LHCN-M2 (cell line): Measurements from ENCODE around the gene SCN9A. TPM values are rescaled to one million over a fixed set of nuclear protein-coding genes. Genes with fewer than 3 reads are reported as not detected.
A peak's percentile ranks its signal among the peaks of the same experiment; 100 is the strongest.
"Not testable (repeated sequence)": the region's sequence is repeated elsewhere in the genome, so short reads cannot be mapped to it uniquely, and the experiment has no call there.

Experiments
- DNase-seq: peaks from one replicate; pipeline ENCODE4 v3.0.0-alpha.2; 2012; ENCODE audit warnings: low read depth
- total RNA-seq: library from RNA; depleted of rRNA; stranded (reverse); fragments of >200 nt; gene quantifications from 2 replicates; pipeline ENCODE4 v1.2.3, GENCODE V29; 2014

The SCN9A gene
- total RNA-seq, 1 experiment from 2014 or later, result 1.1 TPM

DNA sequence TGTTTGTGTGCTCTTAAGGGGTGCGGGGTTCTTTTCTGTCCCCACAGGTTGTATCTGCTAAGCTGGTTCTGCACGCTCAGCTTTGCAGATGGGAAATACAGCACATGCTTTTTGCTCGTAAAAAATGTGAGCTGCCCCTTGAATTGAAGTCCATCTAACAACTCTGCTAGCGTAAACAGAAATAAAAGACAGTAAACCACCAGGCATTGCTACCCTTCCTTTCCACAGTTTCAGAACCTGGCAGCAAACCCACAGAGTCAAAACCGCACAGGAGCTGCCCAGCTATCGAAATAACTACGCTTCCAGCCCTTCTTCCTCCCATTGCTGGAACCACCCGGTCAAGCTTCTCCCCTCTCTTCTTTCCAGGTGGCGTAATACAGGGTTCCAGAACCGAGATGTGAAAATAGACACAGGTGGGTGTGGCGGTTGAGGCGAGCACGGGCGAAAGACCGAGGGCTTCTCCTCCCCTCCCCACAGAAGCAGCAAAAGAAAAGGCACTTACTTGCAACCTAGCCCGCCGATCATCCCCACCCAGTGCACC lies 479 bp downstream of the SCN9A start:
- DNase-seq, result no peak

GRCh38 chr2:166373951-166374350 lies 1.8 kb downstream of the SCN9A start:
- peak; percentile 72 for DNase-seq

- no peak for DNase-seq
Observed at GRCh38 chr2:166373539-166373938, 2.2 kb downstream of the SCN9A start.

GRCh38 chr2:166373105-166373504 lies 2.6 kb downstream of the SCN9A start:
- DNase-seq, result no peak

DNA sequence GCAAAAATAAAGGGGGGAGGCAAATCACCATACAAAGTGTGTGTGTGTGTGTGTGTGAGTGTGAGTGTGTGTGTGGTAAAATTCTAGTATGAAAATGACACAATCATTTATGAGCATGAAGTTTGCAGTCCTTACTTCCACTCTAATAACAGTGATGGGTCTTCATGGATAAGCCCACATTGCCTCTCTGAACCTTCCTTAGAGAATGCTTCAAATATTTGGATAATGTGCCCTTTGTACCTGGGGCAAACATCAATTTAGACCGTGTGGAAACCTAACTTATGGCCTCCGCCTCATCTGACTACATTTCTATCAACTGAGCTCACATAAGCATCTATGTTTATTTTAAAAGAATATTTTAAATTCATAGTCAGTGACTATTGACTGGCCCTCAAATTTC lies 3.7 kb downstream of the SCN9A start:
- DNase-seq, result no peak

GRCh38 chr2:166365803-166366420 lies 9.8 kb downstream of the SCN9A start:
- no peak for DNase-seq

- no peak for DNase-seq
Observed at GRCh38 chr2:166365239-166365638, 10.5 kb downstream of the SCN9A start.

DNA sequence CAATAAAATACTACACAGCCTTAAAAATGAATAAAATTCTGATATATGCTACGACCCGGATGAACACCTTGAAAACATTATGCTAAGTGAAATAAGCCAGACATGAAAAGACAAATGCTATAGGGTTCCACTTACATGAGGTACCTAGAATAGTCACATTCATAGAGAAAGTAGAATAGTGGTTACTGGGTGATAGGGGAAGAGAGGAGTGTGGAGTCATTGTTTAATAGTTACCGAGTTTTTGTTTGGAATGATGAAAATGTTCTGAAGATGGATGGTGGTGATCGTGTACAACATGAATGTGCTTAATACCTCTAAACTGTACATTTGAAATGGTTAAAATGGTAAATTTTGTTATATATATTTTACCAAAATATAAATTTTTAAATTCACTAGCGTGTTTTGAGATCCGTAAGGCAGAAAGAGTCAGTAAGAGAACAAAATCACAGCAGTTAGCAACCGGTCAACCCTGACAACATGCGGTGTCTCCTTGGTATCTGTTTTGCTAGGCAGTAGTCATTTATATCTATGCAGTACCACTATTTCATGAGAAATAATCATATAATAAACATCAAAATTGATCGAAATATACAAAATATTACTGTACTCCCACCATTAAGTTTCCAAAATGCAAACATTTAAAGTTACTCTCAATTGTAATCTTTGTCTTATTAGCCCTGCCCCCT lies 11.1 kb downstream of the SCN9A start:
- DNase-seq, result no peak

DNA sequence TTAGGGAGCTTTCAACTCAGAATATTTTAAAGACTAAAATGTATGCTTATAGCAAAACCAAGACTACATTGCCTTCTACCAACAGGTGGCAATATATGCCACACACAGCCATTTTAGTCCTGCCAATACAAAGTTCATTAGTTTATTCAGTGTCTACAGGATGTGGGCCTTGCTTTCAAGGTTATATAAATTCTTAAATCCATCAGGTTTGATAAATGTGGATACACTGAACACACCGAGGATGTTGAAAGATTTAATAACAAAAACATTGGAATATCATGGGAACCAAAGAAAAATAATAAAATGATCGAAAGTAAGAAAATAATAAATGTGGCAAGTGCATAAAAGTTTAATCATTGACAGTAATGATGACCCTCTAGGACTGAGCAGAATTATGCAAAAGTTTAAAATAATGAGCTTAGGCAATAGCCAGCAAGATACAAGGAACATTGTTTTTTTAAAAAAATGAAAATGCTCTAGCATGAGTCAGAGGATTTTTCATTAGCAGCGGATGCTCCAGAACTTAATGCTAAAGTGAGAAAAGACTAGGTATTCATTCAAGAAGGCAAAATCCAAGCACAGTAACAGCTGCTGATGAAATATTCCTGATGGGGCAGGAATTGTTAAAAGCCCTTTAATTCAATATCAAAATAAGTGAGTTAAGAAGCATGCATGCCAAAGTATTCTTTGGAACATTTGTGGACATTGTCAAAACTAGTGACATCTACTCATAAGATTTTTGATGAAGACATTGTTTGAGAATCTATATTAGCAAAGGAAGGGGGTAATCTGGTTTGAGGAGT lies 14.2 kb downstream of the SCN9A start:
- DNase-seq, result peak; percentile 34

DNA sequence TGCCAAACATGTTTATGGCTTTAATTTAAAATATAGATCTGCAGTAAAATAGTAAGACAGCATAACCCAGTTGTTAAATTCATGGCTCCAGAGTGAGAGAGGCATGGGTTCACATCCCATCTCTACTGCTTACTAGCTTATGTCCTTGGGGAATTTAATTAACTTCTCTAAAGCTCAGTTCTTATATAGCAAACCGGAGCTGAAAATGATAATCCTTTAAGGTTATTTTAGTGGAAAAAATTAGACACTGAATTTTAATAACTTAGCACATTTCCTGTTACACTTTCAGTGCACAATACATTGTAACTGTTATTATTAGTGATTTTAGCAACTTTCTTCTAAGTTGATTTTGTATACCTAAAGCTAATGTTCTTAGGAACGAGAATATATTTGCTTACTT lies 14.8 kb downstream of the SCN9A start:
- no peak for DNase-seq

GRCh38 chr2:166360426-166360825 lies 15.3 kb downstream of the SCN9A start:
- DNase-seq, result no peak

DNA sequence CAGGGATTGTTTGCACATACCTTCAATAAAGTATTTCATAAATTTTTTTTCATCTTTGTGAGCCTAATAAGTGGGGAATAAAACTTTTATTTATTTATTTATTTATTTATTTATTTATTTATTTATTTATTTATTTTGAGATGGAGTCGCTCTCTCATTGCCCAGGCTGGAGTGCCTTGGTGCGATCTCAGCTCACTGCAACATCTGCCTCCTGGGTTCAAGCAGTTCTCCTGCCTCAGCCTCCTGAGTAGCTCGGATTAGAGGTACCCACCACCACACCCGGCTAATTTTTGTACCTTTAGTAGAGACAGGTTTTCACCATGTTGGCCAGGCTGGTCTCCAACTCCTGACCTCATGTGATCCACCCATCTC lies 17.8 kb downstream of the SCN9A start:
- DNase-seq, result not testable (repeated sequence)

DNA sequence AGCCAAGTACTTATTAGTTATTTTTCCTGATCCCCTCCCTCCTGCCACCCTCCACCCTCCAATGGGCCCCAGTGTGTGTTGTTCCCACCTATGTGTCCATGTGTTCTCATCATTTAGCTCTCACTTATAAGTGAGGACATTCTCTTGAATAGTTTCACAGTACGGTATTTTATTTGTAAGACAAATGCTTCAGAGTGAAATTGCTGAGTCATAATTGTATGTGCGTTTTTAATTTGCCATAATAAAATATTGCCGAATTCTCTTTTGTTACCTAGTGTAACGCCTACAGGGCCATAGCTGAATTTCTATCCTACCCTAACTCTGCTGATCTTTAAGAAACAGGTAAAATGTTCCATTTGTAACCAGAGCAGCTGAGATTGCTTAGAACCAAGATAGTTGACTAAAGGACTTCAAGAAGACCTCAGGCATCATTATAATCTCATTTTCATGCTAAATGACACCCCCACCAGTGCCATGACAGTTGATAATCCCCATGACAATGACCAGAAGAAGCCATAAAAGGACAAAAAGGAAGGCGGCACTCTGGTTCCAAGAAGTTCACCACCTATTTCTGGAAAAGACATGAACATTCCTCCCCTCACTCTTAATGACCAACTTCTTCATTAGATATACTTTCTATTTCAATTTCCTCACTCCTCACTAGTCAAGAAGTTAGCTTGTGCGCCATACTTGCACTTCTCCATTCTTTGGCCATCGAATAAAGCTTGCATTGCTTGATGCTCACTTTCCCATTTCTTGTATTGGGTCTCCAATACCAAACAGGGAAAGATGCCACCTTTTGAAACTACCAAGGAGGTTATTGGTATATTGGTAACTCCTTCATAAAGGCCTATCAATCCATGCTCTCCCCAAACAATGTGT lies 18.4 kb downstream of the SCN9A start:
- DNase-seq, result no peak

- no peak for DNase-seq
Observed at GRCh38 chr2:166351319-166351718, 24.4 kb downstream of the SCN9A start.

DNA sequence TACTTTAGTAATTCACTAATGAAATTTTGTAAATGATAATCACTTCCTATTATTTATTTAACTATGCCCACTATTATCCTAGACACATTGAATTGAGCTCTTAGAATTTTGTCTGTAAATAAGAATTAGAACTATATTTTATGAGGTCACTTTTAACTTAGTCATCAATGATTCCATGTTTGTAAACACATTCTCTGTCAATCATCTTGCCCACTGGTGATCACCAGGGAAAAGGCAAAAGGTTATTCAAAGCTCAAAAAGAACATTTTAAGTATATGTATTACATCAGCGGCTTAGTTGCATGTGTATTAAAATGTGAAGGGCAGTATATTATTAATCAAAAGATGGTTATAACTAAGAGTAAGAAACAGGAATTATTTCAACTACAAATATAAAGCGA lies 25.2 kb downstream of the SCN9A start:
- no peak for DNase-seq

DNA sequence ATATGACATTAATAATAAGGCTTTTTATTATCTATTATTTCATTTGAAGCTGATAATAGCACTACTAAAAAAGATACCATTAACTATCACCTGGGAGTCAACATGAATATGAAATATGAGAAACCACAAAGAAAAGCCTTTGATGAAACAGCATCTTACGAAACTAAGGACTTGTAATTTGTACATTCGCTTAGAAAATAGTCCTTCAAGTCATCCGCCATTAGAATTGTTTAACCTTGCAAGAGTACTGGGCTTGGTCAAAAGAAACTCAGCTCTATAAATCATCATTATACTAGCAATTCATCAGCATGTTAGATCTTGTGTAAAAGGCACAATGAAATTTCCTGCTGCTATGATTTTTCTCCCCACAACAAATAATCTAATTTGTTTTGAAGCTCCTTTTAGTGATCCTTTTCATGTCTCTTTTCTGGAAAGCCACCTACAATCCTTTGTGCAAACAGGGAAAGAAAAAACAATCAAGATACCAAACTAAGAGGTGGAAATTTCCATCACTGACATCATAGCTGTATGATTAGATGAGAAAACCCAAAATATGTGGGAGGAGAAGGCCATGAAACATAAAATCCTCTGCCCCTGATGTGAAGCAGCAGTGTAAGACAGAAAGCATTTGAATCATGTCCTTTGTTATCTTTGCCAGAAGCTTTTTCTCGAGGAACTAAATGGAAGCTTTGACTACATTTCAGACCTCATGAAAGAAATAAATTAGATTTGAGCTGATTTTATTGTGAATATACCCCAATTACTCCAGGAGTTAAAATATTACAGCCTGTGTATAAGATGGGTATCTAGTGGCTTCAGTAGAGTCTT lies 31.2 kb downstream of the SCN9A start:
- DNase-seq, result no peak

DNA sequence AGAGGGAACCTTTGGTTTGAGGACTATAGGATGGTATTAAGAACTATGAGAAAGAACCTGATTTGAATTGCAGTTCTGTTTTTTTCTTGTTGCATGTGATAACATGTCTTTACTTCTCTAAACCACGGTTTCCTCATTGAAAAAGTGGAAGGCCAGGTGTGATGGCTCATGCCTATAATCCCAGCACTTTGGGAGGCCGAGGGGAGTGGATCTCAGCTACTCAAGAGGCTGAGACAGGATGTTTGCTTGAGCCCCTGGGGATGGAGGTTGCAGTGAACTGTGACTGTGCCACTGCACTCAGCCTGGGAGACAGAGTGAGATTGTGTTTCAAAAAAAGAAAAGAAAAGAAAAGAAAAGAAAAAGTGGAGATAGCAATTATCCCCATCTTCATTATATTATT lies 32.3 kb downstream of the SCN9A start:
- DNase-seq, result no peak

GRCh38 chr2:166341426-166341825 lies 34.3 kb downstream of the SCN9A start:
- peak; percentile 46 for DNase-seq

GRCh38 chr2:166338831-166339339 lies 36.9 kb downstream of the SCN9A start:
- no peak for DNase-seq

DNA sequence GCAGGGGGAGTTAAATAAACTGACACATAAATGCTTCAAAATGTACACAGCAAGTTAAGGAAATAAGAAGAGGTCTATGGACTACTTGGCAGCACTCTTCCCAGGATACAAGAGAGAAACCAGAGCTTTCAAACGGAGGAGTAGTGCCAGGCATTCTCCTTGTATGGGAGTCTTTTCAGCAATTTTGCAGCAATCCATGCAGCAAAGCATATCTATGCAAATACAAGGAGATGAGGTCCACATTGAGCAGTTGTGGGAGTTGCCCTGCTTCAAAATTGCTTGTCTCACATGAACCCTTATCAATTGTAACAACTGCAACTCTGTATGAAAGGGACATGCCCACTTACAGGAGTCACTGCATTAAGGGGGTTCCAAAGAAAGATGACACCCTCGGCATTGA lies 37.8 kb downstream of the SCN9A start:
- no peak for DNase-seq
